Caki2 (cell line): ENCODE measurements around the gene FSD2. TPM values are rescaled to one million over a fixed set of nuclear protein-coding genes. Genes with fewer than 3 reads are reported as not detected.
A peak's percentile ranks its signal among the peaks of the same experiment; 100 is the strongest.

ENCODE experiments used
- DNase-seq: peaks from one replicate; pipeline ENCODE4 v3.0.0-alpha.2; 2015; ENCODE audit warnings: low read depth
- in situ Hi-C: cut with HindIII; loops from 2 replicates; pipeline ENCODE4 v1.10.0; 2016; ENCODE audit warnings: low sequenced_read_pairs, low pct_unique_long_range_greater_than_20kb, mixed read lengths
- total RNA-seq: library from RNA; depleted of rRNA; stranded (reverse); fragments of >200 nt; shearing (Covaris generic); gene quantifications from 2 replicates; pipeline ENCODE4 v1.2.3, GENCODE V29; 2014; ENCODE audit warnings: low replicate concordance; rRNA removed

FSD2 gene
- 0.34 TPM in 1 of 2 replicates, not detected in the other for total RNA-seq

GRCh38 chr15:82805994-82806406 is at the start of gene FSD2:
TSS of gene FSD2 (minus strand) at chr15:82806069. CDS start at chr15:82787390, 18,679 bp downstream.
- DNase-seq: peak; percentile 85
- in situ Hi-C loops: loop anchor here (10.0 kb wide), 1 partner anchor 59 kb away; no protein-coding TSS in a partner anchor

- in situ Hi-C loops: no loop called here
- no peak for DNase-seq
These were observed 48.7 kb upstream of the FSD2 start for GRCh38 chr15:82854554-82854953.

- DNase-seq: no peak
- in situ Hi-C loops: no loop called here
These were observed 47.2 kb upstream of the FSD2 start for GRCh38 chr15:82852941-82853561.

DNA sequence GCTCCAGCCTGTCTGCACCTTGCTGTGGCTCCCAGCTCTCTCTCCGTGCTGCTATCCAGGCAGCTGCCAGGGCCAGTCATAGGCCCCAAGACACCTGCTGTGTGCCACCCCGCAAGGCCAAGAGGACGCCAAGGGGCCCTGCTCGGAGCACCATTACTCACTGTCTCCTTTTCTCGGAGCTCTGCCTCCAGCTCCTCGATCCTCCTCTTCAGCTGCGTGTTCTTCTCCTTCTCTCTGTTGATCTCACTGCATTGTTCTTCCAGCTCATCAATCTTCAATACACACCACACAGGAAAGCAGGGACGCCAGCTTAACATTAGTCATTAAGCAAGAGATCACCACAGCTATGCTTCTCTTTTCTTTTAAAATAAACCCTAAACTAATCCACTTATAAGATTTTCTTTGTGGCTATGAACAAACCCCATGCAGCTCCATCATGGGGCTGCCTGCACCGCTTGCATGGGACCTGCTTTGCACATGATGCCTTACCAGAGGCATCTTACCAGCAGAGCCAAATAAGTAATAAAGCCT is 46.2 kb upstream of the FSD2 start:
- DNase-seq: no peak

DNA sequence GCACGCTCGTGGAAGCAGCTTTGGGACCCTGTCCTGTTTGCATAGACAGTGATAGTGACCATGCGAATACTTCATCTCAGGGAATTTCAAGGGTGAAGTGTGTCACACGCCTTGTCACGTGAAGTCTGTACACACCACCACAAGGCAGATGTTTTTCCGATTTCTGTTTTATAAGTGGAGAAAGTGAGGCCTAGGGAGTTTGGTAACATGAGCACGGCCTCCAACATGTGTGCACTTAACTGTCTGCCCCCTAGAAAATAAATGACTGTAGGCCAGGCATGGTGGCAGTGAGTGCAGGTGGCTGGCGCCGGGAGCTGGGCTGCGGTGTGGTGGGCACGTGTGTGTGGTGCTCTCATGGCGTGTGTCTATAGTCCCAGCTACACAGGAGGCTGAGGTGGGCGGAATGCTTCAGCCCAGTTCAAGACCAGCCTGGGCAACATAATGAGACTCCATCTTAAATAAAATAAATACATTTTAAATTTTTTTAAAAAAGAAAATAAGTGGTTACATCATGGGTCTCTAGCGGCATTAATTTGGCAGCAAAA is 45.5 kb upstream of the FSD2 start:
- DNase-seq: no peak
- in situ Hi-C loops: no loop called here

More for the DNA sequence above, 46.2 kb upstream of the FSD2 start:
- in situ Hi-C loops: no loop called here

- in situ Hi-C loops: no loop called here
These were observed 44.9 kb upstream of the FSD2 start for GRCh38 chr15:82850731-82851130.

GRCh38 chr15:82849556-82850512 is 44.0 kb upstream of the FSD2 start:
- in situ Hi-C loops: no loop called here
- peak; percentile 55 for DNase-seq

More at GRCh38 chr15:82850731-82851130, 44.9 kb upstream of the FSD2 start:
- DNase-seq: no peak

GRCh38 chr15:82848241-82848993 is 42.5 kb upstream of the FSD2 start:
- in situ Hi-C loops: no loop called here
- no peak for DNase-seq

GRCh38 chr15:82847703-82848102 is 41.8 kb upstream of the FSD2 start:
- in situ Hi-C loops: no loop called here
- DNase-seq: no peak

- in situ Hi-C loops: no loop called here
- DNase-seq: no peak
These were observed 40.8 kb upstream of the FSD2 start for GRCh38 chr15:82846621-82847020.

DNA sequence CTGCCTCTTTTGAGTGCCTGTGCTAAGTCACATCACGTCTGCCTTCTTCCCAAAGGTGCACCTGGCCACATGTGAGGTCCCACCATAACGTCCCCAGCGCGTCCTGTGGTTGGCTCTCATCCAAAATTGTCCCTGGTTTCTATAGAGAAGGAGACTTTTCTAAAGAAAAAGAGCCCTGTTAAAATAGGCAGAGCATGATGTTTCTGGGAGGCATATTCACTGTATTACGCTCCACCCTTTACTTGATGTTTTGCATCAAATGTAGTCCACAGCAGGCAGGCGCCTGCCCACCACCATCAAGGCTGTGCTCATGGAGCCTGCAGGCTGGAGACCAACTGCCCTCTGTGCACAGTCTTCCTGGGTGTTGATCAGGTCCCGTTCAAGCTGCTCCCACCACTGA is 39.8 kb upstream of the FSD2 start:
- in situ Hi-C loops: no loop called here
- no peak for DNase-seq

DNA sequence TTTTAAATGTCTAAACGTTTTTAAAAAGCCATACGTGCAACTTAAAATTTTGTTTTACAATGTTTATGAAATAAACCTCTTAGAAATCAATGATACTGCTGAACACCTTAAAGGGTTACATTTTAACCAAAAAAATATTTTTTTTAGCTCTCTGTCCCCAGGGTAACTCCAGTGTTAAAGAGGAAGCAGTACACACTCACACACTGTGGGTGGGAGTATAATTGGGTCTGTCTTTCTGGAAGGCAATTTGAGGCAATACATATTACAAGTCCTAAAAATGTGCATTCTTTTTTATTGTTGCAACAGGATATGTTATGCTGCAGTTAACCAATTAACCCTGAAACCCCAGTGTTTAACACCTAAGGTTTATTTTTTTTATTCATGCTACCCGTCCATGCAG is 37.7 kb upstream of the FSD2 start:
- in situ Hi-C loops: no loop called here
- no peak for DNase-seq

DNA sequence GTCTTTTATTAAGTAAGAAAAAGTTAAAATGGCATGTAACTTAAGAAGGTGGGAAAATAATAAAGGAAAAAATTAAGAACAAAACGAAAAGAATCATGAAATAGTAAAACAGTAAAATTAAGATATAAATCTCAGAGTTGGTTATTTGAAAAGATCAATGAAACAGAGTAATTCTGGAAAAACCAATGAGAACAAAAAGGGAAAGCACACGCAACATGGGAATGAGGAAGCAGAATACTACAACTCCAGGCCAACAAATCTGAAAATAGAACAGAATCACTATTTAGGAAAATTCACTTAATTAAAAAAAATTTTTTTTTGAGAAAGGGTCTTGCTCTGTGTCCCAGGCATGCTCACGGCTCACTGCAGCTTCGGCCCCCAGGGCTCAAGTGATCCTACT is 34.3 kb upstream of the FSD2 start:
- in situ Hi-C loops: no loop called here
- DNase-seq: no peak

- DNase-seq: no peak
- in situ Hi-C loops: no loop called here
These were observed 33.3 kb upstream of the FSD2 start for GRCh38 chr15:82839136-82839535.

GRCh38 chr15:82838096-82838735 is 32.3 kb upstream of the FSD2 start:
- DNase-seq: no peak
- in situ Hi-C loops: no loop called here

GRCh38 chr15:82835391-82835917 is 29.6 kb upstream of the FSD2 start:
- in situ Hi-C loops: no loop called here
- DNase-seq: no peak

DNA sequence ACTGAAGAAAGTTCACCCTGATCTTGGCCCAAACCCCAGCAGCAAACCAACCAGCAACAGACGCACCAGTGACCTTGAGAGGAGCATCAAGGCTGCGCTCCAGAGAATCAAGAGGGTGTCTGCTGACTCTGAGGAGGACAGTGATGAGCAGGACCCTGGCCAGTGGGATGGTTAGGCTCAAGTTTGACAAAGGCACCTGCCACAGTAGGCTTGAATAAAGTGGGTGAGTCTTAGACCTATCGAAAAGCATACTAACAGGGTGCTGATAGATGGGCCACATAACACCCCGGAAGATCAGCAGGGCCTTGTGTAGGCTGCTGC is 27.5 kb upstream of the FSD2 start:
- in situ Hi-C loops: no loop called here
- no peak for DNase-seq
